GM18511 (cell line): ENCODE results near the gene TPRG1.

Source experiments
- ATAC-seq: cut with Tn5 transposase; IDR thresholded peaks from one replicate; pipeline ENCODE4 v1.9.1; 2021; ENCODE audit warnings: mild to moderate bottlenecking, moderate library complexity; ENCODE audit not compliant: unreplicated experiment

The TPRG1 gene

GRCh38 chr3:189165092-189165612 is 6.6 kb upstream of the TPRG1 start:
- ATAC-seq: no peak

DNA sequence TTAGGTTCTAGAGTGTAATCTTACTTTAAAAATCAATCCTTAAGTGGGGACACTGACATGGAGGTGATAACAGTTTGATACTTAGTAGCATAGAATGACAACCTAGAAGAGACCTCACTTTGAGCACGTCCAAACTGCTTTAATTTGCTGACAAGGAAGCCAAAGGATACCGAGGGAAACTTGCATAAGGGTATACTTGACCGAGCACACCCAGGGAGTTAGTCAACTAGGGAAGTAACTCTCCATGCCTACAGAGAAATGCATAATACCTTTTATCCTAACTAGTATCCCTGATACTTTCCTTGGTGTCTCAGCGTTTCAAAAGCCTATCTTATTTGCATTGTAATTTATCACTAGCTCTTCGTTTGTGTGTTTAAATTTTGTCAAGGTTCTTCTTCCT is 5.5 kb upstream of the TPRG1 start:
- no peak for ATAC-seq

GRCh38 chr3:189167027-189167766 is 4.6 kb upstream of the TPRG1 start:
- no peak for ATAC-seq

DNA sequence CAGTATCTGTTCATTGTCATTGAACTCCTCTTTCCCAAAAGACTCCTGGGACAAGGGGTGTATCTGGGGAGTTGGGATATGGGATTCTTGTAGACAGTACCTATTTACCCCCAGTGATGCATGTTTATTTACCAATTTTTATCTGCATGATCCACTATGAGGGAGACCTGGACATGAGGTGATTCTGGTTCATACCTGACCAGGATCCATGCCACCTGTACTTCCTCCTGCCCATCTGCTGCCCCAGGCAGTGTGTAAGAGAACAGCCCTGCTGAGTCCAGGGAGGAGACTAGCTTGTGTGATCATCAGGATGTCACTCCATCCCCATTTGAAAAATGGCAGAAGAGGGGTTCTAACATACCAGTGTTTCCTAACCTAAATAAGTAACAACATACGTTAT is 3.1 kb upstream of the TPRG1 start:
- ATAC-seq: no peak

GRCh38 chr3:189169728-189170127 is 2.0 kb upstream of the TPRG1 start:
- no peak for ATAC-seq

- no peak for ATAC-seq
These were observed 1.2 kb upstream of the TPRG1 start for GRCh38 chr3:189170559-189170958.

GRCh38 chr3:189172668-189173419 is 1.1 kb downstream of the TPRG1 start:
- ATAC-seq: no peak

GRCh38 chr3:189184566-189184965 is 12.8 kb downstream of the TPRG1 start:
- no peak for ATAC-seq

DNA sequence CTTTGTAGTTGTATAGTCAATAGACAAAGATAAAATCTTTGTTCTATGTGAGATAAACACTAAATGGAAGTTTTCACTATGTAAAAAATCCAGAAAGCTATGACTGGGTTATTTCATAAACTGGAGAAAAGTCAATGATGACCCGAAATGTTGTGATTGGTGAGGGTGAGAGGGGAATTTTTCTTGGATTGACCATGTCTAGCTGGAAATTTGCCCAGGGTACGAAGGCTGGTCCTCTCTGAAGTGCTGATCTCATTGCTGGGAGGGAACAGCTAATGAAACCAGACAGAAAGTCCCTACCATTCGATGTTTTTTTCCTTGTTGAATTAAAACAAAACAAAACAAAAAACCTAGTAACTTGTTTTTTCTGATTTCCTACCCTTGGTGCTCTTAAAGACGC is 14.3 kb downstream of the TPRG1 start:
- no peak for ATAC-seq

- ATAC-seq: no peak
These were observed 16.7 kb downstream of the TPRG1 start for GRCh38 chr3:189188466-189188865.

DNA sequence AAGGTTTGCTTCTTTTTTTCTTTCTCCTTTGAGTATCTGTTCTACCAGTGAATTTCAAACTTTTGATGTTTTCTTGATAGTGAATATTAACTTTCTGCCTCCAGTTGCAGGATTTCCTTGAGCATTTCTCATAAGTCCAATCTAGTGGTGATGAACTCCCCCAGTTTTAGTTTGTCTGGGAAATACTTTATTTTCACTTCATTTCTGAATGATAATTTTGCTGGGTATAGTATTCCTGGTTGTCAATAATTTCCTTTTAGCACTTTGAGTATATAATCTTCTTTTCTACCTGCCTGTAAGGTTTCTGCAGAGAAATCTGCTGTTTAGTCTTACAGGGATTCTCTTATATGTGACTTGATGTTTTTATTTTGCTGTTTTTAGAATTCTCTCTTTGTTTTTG is 21.0 kb downstream of the TPRG1 start:
- no peak for ATAC-seq

GRCh38 chr3:189195302-189195701 is 23.5 kb downstream of the TPRG1 start:
- ATAC-seq: no peak

DNA sequence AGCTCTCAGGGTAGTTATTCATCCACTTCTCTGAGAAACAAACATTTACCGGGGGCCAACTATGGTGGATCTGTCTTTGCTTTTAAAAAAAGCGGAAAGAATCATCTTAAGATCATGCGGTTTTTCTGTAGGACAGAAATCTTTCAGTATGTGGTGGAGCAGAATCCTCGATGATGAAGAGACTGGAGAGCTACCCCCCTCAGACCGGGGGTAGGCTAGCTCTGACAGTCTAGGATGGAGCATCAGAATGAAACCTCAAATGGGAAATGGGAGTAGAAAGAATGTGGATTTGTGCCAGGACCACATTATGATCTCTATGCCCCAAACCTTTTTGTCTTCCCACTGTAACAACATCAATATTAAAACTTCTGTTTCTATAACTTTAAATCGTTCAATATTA is 30.3 kb downstream of the TPRG1 start:
- no peak for ATAC-seq

DNA sequence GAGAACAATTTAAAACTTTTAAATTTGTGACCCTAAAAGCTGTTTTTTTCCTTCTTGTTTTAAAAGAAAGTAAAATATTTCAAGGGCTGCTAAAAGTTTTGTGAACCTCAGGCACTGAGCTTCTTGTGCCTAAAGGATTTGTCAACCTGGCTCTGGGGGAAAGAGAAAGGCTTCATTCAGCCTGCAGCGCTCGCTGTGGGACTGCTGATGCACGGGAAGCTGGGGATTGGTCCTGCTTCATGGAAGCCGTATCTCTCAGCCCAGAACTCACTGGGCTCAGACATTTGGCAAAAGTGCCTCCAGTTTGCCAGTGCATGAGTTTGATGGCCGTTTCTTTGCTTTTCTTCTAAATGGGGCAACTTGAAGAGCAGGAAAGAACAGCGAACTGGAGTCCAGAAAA is 30.8 kb downstream of the TPRG1 start:
- no peak for ATAC-seq

GRCh38 chr3:189204167-189204866 is 32.5 kb downstream of the TPRG1 start:
- no peak for ATAC-seq

GRCh38 chr3:189204937-189205336 is 33.2 kb downstream of the TPRG1 start:
- no peak for ATAC-seq

DNA sequence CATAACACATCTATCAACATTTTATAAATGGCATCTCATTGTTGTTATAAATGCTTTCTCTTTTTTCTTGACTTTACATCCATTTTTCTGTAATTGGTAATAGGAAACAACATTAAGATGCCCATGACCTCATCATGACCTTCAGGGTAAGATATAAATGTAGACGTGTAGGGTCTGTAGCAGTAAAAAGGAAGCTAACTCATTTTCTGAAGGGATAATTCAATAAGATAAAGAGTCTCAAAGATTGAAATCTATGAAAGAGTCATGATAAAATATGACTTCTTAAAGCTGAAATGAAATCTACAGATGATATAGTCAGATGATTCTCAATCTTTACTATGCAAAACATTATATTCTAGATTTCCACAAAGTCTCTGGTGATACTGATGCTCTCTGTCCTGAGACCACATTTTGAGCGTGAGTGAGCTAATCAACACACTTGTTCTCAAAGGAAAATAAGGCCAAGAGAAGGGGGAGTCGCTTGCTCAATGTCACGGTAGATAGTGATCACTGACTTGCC is 38.5 kb downstream of the TPRG1 start:
- ATAC-seq: no peak

GRCh38 chr3:189212681-189213080 is 40.9 kb downstream of the TPRG1 start:
- no peak for ATAC-seq

DNA sequence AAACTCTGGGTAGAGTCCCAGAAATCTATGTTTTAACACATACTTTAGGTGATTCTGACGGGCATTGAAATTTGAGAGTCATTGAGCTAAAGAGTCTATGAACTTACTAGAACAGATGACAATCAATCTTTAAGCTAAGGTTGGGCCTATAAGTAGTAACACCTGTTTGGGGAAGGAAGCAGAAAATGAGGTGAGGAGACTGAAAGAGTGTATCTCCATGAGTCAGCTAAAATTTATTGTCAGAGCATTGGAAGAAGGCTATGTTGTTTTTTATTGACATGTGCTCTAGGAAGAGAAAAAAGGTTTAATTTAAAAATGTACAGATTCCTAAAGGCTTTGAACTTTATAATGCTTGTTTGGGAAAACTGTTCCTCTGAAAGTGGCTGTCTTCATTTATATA is 42.9 kb downstream of the TPRG1 start:
- no peak for ATAC-seq

GRCh38 chr3:189222927-189223636 is 51.3 kb downstream of the TPRG1 start:
- no peak for ATAC-seq

GRCh38 chr3:189225431-189225830 is 53.7 kb downstream of the TPRG1 start:
- no peak for ATAC-seq
